ENCODE measurements around the gene MFSD12.

MFSD12 gene

DNA sequence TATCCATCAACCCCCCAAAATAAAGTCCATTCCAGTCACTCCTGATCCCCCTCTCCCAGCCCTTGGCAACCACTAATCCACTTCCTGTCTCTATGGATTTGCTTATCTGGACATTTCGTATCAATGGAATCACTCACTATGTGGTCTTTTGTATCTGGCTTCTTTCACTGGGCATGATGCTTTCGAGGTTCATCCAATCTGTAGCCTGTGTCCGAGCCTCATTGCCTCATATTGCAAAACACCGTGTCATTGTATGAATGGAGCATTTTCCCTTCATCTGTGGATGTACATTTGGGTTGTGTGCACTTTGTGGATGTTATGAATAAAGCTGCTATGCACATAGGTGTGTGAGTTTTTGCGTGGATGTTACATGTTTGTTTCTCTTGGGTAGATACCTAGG is 52.7 kb downstream of the MFSD12 start:
- DNase-seq = no peak

DNA sequence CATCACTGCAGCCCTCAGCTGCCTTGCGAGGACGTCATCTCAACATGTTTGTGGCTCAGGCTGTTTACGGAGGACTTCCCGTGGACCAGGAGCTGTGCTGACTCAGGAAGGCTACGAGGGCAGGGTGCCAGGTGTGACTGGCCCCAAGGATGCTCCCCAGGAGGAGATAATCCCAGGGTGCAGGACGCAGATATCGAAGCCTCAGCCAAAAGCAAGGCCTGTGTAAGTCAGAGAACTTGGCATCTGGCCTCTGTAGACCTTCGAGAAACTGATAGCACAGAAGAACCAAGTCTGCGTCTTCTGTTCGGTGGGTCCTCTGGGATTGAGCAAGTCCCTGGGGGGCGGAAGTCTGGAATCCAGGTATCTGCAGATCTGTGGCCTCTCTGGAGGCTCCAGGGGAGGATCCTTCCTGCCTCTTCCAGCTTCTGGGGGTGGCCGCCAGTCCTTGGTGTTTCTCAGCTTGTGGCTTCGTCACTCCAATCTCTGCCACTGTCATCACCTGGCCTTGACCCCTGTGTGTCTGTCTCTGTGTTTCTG is 54.3 kb downstream of the MFSD12 start:
- no peak for DNase-seq

DNA sequence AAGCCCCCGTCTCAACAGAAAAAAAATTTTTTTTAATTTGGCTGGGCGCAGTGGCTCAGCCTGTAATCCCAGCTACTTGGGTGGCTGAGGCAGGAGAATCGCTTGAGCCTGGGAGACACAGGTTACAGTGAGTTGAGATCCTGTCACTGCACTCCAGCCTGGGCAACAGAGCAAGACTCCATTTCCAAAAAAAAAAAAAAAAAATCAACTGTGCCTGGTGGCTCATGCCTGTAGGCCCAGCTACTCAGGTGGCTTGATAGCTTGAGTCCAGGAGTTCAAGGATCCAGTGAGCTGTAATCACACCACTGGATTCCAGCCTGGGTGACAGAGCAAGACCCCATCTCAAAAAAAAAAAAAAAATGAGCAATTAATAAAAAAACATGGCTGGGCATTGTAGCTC is 55.6 kb downstream of the MFSD12 start:
- no peak for DNase-seq

DNA sequence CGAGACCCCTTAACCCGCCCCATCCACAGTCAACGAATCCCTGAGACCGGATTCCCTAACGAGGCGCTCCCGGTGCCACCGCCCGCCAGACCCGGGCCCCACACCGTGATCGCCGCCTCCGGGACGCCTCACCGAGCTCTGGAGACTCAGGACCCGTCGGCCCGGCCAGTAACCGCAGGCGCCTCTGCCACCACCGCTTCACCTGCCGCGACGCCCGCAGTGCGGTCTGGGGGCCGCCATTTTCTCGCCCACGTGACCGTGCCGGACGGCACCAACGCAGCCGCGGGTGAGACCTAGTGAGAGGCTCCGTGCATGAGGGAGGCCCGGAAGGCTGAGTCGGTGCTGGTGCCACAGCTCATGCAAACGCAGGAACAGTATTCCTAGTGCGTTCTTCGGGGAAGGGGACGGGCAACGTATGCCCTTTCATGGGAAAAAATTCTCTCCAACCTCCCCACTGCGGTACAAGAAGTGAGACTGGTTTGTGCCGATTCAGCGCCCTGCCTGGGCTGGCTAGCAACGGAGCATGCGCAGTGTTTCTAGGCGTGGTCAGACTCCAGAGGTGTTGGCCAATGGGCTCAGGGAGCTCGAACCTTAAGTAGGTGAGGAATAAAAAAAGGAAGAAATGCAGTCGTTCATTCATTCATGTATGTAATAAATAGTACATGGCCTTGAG is 56.8 kb downstream of the MFSD12 start, which contains the start of gene DOHH:
Gene DOHH, minus strand, starts transcription at position 246 of the 673 bp plus-strand sequence. CDS start 3,860 bp downstream, outside the sequence.
- DNase-seq = peak; percentile 96

DNA sequence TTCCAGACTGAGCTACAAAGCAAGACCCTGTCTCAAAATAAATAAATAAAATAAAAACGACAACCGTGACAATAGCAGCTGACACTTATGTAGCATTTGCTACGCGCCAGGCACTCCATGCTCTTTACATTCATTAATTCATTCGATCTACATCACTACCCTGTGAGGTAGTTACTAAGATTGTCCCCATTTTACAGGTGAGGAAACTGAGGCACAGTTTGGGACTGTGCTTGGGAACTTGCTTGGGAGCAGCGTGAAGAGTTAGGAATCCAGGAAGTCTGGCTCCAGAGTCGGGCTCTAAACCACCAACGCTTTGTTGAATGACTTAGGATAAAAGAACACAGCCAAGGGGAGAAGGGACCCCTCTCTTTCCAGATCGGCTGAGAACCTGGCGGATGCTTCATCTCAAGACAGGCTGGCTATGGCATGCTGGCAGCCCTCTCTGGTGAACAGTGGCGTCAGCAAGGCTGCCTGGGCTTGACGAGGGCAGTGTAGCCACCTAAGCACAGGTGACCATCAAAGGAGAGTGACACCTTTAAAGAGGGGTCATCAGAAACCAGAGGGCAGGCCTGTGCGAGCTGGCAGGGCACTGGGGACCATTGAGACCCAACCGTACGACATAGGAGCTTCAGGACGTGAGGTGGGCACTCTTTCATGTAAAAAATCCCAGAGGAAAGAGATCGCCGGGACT is 57.5 kb downstream of the MFSD12 start:
- no peak for DNase-seq

DNA sequence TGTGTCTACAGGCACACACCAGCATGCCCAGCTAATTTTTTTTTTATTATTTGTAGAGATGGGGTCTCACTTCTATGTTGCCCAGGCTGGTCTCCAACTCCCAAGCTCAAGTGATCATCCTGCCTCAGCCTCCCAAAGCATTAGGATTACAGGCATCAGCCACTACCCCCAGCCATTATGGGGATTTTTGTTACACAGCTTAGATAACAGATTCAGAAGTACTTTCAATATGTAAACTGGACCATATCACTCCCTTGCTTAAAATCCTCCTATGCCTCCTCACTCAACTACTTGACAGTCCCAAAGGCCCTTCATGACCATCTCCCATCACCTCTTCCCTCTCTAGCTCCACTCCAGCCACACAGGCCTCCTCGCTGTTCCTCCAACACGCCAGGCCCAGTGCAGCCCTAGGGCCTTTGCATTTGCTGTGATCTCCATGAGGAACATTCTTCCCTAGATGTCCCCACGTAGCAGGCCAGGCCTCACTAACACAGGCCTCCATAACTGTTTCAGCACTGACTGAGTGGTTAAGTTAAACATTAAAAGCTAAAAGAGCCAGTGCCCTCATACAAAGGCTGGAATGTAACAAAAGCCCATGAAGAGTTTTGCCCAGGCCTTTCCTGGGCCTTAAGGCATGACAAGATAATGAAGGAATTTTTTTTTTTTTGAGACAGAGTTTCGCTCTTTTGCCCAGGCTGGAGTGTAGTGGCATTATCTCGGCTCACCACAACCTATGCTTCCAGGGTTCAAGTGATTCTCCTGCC is 59.4 kb downstream of the MFSD12 start:
- DNase-seq = no peak

DNA sequence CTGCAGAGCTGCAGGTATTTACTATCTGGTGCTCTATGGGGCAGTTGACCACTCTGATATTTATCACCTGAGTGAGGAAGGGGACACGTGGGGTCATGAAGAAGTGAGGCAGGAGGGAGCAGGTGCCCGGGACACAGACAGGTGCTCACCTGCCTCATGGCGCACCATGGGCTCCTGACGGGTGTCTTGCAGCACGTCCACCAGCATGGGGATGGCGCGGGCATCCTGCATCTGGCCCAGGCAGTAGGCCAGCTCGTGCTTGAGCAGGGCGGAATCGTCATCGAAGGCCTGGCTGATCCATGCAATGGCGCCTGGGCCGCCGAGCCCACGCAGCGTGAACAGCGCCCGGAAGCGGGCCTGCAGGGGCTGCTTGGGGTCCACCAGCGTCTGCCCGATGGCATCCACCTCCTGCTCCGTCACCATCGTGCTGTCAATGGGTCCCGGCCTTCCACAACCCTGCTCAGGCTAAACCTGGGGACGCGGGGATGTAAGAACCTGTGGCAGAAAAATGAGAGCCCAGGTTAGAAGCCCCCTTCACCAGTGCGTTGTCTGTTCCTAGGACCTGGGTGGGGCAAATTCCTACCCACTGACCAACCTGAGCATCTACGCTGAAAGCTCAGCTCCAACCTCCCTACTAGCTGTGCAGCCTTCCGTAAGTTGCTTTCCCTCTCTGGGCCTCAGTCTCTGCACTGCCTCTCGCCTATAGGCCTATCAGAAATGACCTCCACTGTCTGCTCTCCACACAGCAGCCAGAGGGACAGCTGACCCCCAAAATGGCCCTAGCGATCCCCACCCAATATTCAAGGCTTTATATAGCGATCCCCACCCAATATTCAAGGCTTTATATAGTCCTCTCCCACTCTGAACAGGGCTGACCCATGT is 60.8 kb downstream of the MFSD12 start:
- no peak for DNase-seq

DNA sequence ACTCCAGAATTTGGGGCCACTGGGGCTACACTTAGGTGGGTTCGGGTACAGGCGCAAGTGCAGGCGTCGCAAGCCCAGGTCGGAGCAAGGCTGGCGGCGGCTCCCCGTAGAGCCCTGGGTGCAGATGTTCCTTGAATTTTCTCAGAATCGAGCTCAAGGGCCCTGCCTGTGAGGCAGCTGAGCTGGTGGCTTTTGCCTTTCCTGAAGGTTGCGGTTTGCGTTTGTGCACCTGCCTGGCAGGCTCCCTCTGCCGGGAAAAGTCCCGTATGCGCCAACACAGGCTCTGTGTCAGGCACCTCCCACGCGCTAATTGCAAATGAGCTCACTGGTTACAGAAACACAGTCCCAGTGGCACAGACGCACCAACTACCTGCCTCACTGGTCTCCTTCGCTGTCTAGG is 62.8 kb downstream of the MFSD12 start:
- no peak for DNase-seq
